Measurements from ENCODE around the gene BUD23. TPM values are rescaled to one million over a fixed set of nuclear protein-coding genes. Genes with fewer than 3 reads are reported as not detected.

The BUD23 gene
- total and polyA plus RNA-seq, 11 donors, result 57.4 to 150 (median 69.6) TPM

- H3K4me1 ChIP-seq, result peaks cover 0 to 36% (median 14%) of the 10 kb centered on the region in 12 donors
- TF ChIP-seq POLR2A (IDR thresholded peaks at IDR 0.05), result no peak
- TF ChIP-seq CTCF (IDR thresholded peaks at IDR 0.05), result no peak
- intact Hi-C loops (cut with DNase I), result loop anchor here in 3 of 10 donors (5.0 kb wide), 2 partner anchors 35 to 50 kb away; partner anchors contain the start of genes BUD23 (in 2 of the 3), DNAJC30 (in 2 of the 3) and VPS37D (in 2 of the 3)
- H3K4me3 ChIP-seq, result no peak overlapping the region
- peaks cover 0 to 32% (median 3%) of the 10 kb centered on the region in 9 donors for H3K27me3 ChIP-seq
- H3K36me3 ChIP-seq, result no peaks in the 10 kb centered on the region
- no peak for DNase-seq
- no peaks in the 10 kb centered on the region for H3K9me3 ChIP-seq
- no peak for ATAC-seq
- H3K27ac ChIP-seq, result peak overlapping the region in 1 of 12 donors; percentile 71
- WGBS, 4 donors, result 64 to 80% (median 78%) methylated on average over 11 to 13 of the region's 13 CpGs
Measured at GRCh38 chr7:73717025-73717807, 33.8 kb downstream of the BUD23 start.

- H3K36me3 ChIP-seq, result no peaks in the 10 kb centered on the region
- H3K27ac ChIP-seq, result peak overlapping the region in 1 of 12 donors; percentile 71
- DNase-seq (no peak), ATAC-seq (no peak)
- H3K9me3 ChIP-seq, result no peaks in the 10 kb centered on the region
- H3K4me1 ChIP-seq, result peaks cover 0 to 36% (median 14%) of the 10 kb centered on the region in 12 donors
- intact Hi-C loops (cut with DNase I), result loop anchor here in 3 of 10 donors (5.0 kb wide), 2 partner anchors 36 to 51 kb away; partner anchors contain the start of genes BUD23 (in 2 of the 3), DNAJC30 (in 2 of the 3) and VPS37D (in 2 of the 3)
- TF ChIP-seq POLR2A (IDR thresholded peaks at IDR 0.05) (no peak), CTCF (IDR thresholded peaks at IDR 0.05) (no peak)
- H3K4me3 ChIP-seq, result peak overlapping the region in 1 of 12 donors; percentile 79
- peaks cover 0 to 32% (median 3%) of the 10 kb centered on the region in 9 donors for H3K27me3 ChIP-seq
- 62 to 75% (median 66%) methylated on average over 10 of the region's 10 CpGs for WGBS, 4 donors
Measured at GRCh38 chr7:73717991-73718405, 34.6 kb downstream of the BUD23 start.

GRCh38 chr7:73718438-73718881, 35.1 kb downstream of the BUD23 start:
- no peak for TF ChIP-seq CTCF (IDR thresholded peaks at IDR 0.05)
- no peak for TF ChIP-seq POLR2A (IDR thresholded peaks at IDR 0.05)
- WGBS, 4 donors, result 49 to 69% (median 62%) methylated on average over 8 to 9 of the region's 9 CpGs
- Histone ChIP-seq H3K27me3 (peaks cover 0 to 32% (median 3%) of the 10 kb centered on the region in 9 donors), H3K4me3 (peak overlapping the region in 11 of 12 donors; percentile 58 to 96 (median 78)), H3K9me3 (no peaks in the 10 kb centered on the region), H3K36me3 (no peaks in the 10 kb centered on the region), H3K27ac (peak overlapping the region in 1 of 12 donors; percentile 71), H3K4me1 (peaks cover 0 to 36% (median 14%) of the 10 kb centered on the region in 12 donors)
- ATAC-seq (no peak), DNase-seq (no peak)
- intact Hi-C loops (cut with DNase I), result loop anchor here in 3 of 10 donors (5.0 kb wide), 2 partner anchors 36 to 51 kb away; partner anchors contain the start of genes BUD23 (in 2 of the 3), DNAJC30 (in 2 of the 3) and VPS37D (in 2 of the 3)

Data from heart left ventricle (tissue), 16 donors.